DMS 273 (cell line): ENCODE data around the gene CDC34.
A peak's percentile ranks its signal among the peaks of the same experiment; 100 is the strongest.

ENCODE experiments used
- DNase-seq: peaks from one replicate; lab custom pipeline; 2025; ENCODE audit not compliant: unreplicated experiment; lab: John Stamatoyannopoulos, UW

CDC34 gene

DNA sequence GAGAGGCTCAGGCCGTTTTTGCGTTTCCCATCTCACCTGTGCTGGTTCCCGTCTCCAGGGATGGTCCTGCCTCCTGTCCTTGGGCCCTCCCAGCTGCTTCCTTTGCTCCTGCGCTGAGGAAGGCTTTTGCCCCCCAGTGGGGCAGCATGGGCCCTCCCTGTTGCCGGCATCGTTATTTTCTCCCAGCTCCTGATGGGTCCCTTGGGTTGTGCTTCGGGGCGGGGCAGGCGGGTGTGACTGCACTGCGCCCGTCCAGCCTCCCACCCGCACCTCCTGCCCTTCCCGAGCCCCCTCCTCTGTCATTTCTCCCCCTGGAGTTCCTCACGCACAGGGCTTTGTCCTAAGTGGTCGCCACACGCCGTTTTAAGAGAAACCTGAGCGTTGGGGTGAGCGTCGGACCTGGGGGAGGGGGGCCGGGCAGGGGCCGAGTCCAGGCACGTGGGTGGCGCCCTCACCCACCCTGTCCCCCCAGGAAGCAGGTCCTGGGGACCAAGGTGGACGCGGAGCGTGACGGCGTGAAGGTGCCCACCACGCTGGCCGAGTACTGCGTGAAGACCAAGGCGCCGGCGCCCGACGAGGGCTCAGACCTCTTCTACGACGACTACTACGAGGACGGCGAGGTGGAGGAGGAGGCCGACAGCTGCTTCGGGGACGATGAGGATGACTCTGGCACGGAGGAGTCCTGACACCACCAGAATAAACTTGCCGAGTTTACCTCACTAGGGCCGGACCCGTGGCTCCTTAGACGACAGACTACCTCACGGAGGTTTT is 9.5 kb downstream of the CDC34 start:
- no peak for DNase-seq

- DNase-seq: no peak
These were observed 10.1 kb downstream of the CDC34 start for GRCh38 chr19:541699-542098.

DNA sequence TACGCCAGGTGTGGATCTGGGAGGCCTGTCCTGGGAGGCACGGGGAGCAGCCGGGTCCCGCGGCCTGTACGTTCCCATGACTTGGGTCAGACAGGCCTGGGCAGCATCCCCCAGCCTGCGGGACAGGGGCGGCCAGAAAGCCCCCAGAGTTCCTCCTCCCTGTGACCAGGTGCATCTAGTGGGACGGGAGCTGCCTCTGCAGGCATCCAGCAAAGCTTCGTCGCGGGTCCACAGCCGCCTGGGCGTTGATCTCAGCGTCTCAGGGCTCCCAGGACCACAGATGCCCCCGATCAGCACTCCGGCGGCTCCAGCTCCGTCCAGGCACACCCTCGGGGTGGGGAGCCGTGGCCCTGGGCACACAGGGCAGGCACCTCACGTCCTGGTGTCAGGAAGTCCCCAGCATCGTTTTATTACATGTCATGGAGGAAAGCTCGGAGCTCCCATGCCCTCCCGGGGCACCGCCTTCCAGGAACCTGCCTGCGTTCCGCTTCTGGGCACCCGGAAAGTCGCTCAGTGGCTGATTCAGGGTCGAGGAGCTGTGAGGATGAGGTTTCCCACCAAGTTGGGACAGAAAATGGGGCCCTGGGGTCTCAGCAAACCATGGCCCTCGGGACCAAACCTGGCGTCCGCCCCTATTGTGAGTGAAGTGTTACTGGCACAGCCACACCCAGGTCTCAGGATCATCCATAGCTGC is 10.8 kb downstream of the CDC34 start:
- DNase-seq: no peak

- no peak for DNase-seq
These were observed 12.5 kb downstream of the CDC34 start, which contains the start of gene GZMM for GRCh38 chr19:543910-544608. TSS of gene GZMM (plus strand) at chr19:544053. CDS start at chr19:544072, 19 bp downstream.

DNA sequence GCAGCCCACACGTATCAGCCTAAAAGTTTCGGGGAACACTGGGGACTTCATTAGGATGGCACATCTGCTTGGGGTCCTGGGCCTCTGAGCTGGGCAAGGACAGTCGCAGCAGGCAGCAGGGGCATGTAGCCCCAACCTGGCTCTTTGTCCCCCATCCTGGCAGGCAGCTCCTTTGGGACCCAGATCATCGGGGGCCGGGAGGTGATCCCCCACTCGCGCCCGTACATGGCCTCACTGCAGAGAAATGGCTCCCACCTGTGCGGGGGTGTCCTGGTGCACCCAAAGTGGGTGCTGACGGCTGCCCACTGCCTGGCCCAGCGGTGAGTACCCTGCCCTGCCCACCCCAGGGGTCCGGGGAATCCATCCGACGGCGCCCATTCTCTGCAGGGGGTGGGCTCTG is 15.6 kb downstream of the CDC34 start:
- no peak for DNase-seq

GRCh38 chr19:547836-548720 is 16.5 kb downstream of the CDC34 start:
- no peak for DNase-seq

DNA sequence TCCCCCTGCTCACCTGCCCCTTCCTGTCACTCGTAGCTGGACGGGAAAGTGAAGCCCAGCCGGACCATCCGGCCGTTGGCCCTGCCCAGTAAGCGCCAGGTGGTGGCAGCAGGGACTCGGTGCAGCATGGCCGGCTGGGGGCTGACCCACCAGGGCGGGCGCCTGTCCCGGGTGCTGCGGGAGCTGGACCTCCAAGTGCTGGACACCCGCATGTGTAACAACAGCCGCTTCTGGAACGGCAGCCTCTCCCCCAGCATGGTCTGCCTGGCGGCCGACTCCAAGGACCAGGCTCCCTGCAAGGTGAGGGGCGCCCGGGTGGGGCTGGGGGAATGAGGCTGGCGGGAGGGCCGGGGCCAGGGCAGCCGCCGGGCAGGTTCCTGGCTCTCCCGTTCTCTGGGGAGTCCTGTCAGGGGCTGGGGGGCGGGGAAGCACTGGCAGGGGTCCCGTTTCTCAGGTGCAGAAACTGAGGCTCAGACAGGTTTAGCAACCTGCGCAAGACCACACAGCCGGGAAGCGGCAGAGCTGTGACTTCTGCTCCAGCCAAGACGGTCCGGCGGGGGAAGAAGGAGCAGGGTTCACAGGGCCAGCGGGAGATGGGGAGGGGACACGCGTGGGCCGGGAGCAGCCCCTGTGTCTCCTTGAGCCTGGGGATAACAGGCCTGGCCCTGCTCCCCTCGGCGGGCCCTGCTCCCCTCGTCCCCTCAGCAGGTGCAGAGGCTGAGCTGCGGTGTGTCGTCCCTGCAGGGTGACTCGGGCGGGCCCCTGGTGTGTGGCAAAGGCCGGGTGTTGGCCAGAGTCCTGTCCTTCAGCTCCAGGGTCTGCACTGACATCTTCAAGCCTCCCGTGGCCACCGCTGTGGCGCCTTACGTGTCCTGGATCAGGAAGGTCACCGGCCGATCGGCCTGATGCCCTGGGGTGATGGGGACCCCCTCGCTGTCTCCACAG is 17.6 kb downstream of the CDC34 start:
- no peak for DNase-seq

DNA sequence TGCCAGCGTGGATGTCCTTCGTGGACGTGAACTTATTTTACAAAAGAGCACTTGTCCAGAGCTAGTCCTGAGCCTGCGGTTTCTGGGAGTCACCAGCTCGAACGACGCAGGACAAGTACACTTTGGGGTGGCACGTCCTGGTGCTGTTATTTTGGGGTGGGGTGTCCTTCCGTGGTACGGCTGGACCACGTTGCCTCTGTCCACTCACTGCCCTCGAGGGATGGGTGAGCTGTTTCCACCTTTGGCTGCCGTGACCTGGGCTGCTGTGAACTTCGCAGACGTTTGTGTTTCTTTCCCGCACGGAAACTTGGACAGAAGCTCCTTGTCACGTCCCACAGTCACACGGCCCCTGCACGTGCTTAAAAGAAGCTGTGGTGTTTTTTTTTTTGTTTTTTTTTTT is 23.3 kb downstream of the CDC34 start:
- DNase-seq: no peak

GRCh38 chr19:555474-555808 is 23.9 kb downstream of the CDC34 start:
- no peak for DNase-seq

GRCh38 chr19:556611-557382 is 25.2 kb downstream of the CDC34 start:
- DNase-seq: no peak

DNA sequence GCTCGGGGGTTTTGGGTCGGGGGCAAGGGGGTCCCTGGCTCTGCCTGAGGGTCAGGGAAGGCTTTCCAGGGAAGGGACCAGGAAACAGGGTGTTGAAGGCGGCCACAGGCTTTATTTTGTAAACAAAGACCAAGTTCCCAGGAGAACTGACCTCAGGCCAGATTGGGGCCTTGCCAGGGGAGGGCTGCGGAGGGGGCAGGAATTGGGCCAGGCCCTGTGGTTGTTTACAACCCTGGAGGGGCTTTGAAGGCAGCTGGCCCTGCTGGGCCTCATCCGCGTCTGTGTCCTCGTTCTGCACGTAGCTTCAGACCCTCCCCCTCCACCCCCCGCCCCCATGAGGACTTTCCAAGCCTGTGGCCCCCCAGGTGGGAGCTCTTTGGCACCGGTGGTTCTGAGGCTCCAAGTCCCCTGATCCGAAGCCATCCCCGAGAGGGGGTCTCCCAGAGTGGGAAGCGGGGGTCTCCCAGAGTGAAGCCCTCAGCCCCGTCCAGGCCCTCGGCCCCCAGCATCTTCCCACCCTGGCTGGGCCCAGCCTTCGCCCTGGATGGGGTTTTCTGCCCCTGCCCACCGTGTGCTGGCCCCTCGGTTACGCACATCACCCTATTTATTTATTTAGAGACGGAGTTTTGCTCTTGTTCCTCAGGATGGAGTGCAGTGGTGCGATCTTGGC is 27.3 kb downstream of the CDC34 start:
- DNase-seq: no peak

DNA sequence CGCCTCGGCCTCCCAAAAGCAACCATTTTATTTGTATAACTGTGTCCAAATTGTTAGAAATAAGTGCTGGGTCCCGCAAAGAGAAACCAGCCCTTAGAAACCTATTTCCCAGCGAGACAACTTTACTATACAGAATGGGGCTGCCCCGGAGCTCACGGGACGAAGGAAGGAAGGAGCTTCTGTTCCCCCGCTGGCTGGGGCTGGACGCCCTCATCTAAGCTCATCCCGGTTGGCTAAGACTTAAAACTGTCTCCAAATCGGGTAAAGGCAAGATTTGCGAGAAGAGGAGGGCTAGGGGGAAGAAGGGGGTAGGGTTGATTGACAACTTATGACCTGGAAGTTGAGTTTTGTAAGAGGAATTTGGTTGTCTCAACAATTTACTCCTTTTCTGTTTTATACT is 28.6 kb downstream of the CDC34 start:
- DNase-seq: no peak

- no peak for DNase-seq
These were observed 34.8 kb downstream of the CDC34 start for GRCh38 chr19:566403-566802.

DNA sequence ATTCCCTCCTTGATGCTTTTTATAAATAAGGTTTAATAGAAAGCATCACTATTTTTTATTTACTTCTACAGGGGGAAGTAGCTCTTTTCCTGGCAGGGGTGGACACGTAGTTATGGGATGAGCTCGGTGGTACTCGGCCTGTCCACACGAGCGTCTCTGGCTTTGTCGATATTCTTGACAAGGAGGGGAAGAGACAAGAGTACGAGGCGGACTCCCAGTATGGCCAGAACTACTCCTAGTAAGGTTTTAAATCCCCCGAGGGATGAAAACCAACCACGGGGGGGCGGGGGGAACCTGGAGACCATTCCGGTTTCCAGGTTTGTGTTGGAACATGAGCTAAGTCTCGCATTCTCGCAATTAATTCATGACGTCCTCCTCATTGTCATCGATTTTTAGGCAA is 35.3 kb downstream of the CDC34 start:
- DNase-seq: no peak

GRCh38 chr19:567296-567900 is 35.8 kb downstream of the CDC34 start:
- no peak for DNase-seq

DNA sequence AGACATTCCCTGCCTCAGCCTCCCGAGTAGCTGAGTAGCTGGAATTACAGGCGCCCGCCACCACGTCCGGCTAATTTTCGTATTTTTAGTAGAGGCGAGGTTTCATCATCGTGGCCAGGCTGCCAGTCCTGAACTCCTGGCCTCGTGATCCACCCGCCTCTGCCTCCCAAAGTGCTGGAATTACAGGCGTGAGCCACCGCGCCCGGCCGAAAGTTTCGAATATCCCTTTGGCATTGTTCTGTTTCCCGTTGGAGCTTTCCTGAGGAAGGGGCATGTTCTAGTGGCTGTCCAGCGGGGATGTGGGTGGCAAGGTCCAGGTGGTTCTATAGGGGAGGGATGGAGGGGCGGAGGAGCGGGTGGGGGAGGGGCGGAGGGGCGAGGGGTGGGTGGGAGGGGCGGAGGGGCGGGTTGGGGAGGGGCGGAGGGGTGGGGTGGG is 38.7 kb downstream of the CDC34 start:
- no peak for DNase-seq

GRCh38 chr19:570937-571565 is 39.5 kb downstream of the CDC34 start:
- DNase-seq: peak; percentile 81

GRCh38 chr19:571566-571974 is 40.0 kb downstream of the CDC34 start:
- DNase-seq: peak; percentile 77
